Fibroblast of lung (primary cell): ENCODE results near the gene HK3. TPM values are rescaled to one million over a fixed set of nuclear protein-coding genes. Genes with fewer than 3 reads are reported as not detected.

ENCODE experiments used
- DNase-seq, 2 donors: peaks; one replicate each; pipeline versions ENCODE4 v3.0.0 to v3.0.0-alpha.2; 2010; ENCODE audit warnings: low read depth in 2 of 2
- H2AFZ ChIP-seq: 2 replicates; pipeline ENCODE4 v1.5.1; 2012; ENCODE audit warnings: low read length, control low read depth, inconsistent platforms
- H3K27ac ChIP-seq: 2 replicates; pipeline ENCODE4 v1.5.1; 2011; ENCODE audit warnings: low read length, control low read depth; ENCODE audit not compliant: insufficient read depth
- H3K27me3 ChIP-seq: 2 replicates; pipeline ENCODE4 v1.5.1; 2011; ENCODE audit warnings: mild to moderate bottlenecking, low read length; ENCODE audit not compliant: control insufficient read depth, insufficient read depth
- H3K36me3 ChIP-seq: 2 replicates; pipeline ENCODE4 v1.5.1; 2011; ENCODE audit warnings: low read length; ENCODE audit not compliant: control insufficient read depth, insufficient read depth
- H3K4me1 ChIP-seq: 2 replicates; pipeline ENCODE4 v1.5.1; 2011; ENCODE audit warnings: low read length; ENCODE audit not compliant: control insufficient read depth, insufficient read depth; ENCODE audit errors: extremely low read depth
- H3K4me2 ChIP-seq: 2 replicates; pipeline ENCODE4 v1.5.1; 2011; ENCODE audit warnings: low read length, control low read depth; ENCODE audit not compliant: insufficient read depth; ENCODE audit errors: extremely low read depth
- H3K4me3 ChIP-seq, 4 experiments: fragments of 200-600 bp in 1 of 4; sonication (generic) in 1 of 4; replicated peaks in 1 of 4; 2 replicates each; pipeline ENCODE4 v1.5.1; 2011 to 2016; ENCODE audit warnings: low read length in 4 of 4, low read depth in 3 of 4, mild to moderate bottlenecking in 3 of 4, control low read depth in 2 of 4, inconsistent platforms in 1 of 4, mixed read lengths in 1 of 4; ENCODE audit not compliant: insufficient read depth in 1 of 4; ENCODE audit errors: control extremely low read depth in 1 of 4
- H3K79me2 ChIP-seq: 2 replicates; pipeline ENCODE4 v1.5.1; 2012; ENCODE audit warnings: mild to moderate bottlenecking, low read length, inconsistent platforms; ENCODE audit not compliant: control insufficient read depth, insufficient read depth
- H3K9ac ChIP-seq: 2 replicates; pipeline ENCODE4 v1.5.1; 2011; ENCODE audit warnings: mild to moderate bottlenecking, low read length, control low read depth; ENCODE audit not compliant: insufficient read depth
- H3K9me3 ChIP-seq: 2 replicates; pipeline ENCODE4 v1.5.1; 2012; ENCODE audit warnings: low read depth, low read length; ENCODE audit not compliant: control insufficient read depth, insufficient read depth
- H4K20me1 ChIP-seq: 2 replicates; pipeline ENCODE4 v1.5.1; 2011; ENCODE audit warnings: low read length; ENCODE audit not compliant: control insufficient read depth, insufficient read depth; ENCODE audit errors: extremely low read depth
- CTCF ChIP-seq, 2 donors: IDR thresholded peaks in 1 of 2; conservative IDR thresholded peaks in 1 of 2; 1 replicate in 1 of 2; 2 replicates in 1 of 2; pipeline ENCODE4 v1.5.1; 2011 to 2012; ENCODE audit warnings: low read length in 2 of 2, control low read depth in 1 of 2, inconsistent platforms in 1 of 2, low read depth in 1 of 2, mild to moderate bottlenecking in 1 of 2
- EZH2 ChIP-seq: IDR thresholded peaks from 2 replicates; pipeline ENCODE4 v1.5.1; 2012; ENCODE audit warnings: low read length, control low read depth, mild to moderate bottlenecking; ENCODE audit errors: missing control alignments
- polyA plus RNA-seq, 2 donors: library from polyadenylated mRNA; depleted of rRNA in 1 of 2; stranded (reverse) in 1 of 2; unstranded in 1 of 2; fragments of >200 nt; gene quantifications; 2 replicates each; pipeline ENCODE4 v1.2.1, GENCODE V29; 2011 to 2012; ENCODE audit warnings: missing spikeins in 1 of 2
- total RNA-seq: library from RNA; depleted of rRNA; stranded (reverse); fragments of >200 nt; gene quantifications from 2 replicates; pipeline ENCODE4 v1.2.1, GENCODE V29; 2014

The HK3 gene
- total and polyA plus RNA-seq, 2 donors (not counting 1 experiment from before 2014, with no cell fraction given) = not detected

GRCh38 chr5:176856746-176857145 lies 42.4 kb downstream of the HK3 start:
- H3K9me3 ChIP-seq = no peaks in the 10 kb centered on the region
- H3K4me3 ChIP-seq = no peak overlapping the region
- H3K79me2 ChIP-seq = no peaks in the 10 kb centered on the region
- H3K9ac ChIP-seq = no peak overlapping the region
- no peaks in the 10 kb centered on the region for H3K36me3 ChIP-seq
- no peaks in the 10 kb centered on the region for H4K20me1 ChIP-seq
- no peak for TF ChIP-seq CTCF (conservative IDR thresholded peaks at IDR 0.05 in 1 of 2, IDR thresholded peaks at IDR 0.05 in 1 of 2; ENCODE audit: low read depth in 1 of 2, low read length in 2 of 2)
- no peak for TF ChIP-seq EZH2
- no peaks in the 10 kb centered on the region for H3K4me1 ChIP-seq
- no peak overlapping the region for H2AFZ ChIP-seq
- H3K4me2 ChIP-seq = no peak overlapping the region
- DNase-seq = no peak
- no peaks in the 10 kb centered on the region for H3K27me3 ChIP-seq
- no peak overlapping the region for H3K27ac ChIP-seq

DNA sequence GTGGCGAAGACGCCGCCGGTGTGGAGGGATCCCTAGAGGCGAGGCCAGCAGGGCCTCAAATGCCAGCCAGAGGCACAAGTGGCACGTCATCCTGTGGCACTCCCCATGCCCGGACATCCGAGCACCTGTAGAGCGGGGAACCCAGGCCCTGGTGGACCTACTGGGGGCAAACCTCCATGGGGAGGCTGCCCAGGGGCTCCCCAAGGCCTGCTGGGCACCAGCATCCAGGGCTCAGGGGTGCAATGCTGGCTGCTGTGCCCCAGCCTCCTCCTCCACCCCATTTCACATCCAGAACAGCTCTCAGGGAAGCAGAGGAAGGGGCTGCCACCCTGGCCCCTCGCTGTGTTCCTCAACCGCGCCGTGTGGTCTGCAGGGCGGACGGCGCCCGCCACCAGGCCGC lies 43.5 kb downstream of the HK3 start:
- DNase-seq = no peak
- H3K9ac ChIP-seq = no peak overlapping the region
- no peak overlapping the region for H2AFZ ChIP-seq
- H3K79me2 ChIP-seq = no peaks in the 10 kb centered on the region
- no peak overlapping the region for H3K4me2 ChIP-seq
- TF ChIP-seq EZH2 = no peak
- TF ChIP-seq CTCF (conservative IDR thresholded peaks at IDR 0.05 in 1 of 2, IDR thresholded peaks at IDR 0.05 in 1 of 2; ENCODE audit: low read depth in 1 of 2, low read length in 2 of 2) = no peak
- H3K27me3 ChIP-seq = no peaks in the 10 kb centered on the region
- no peak overlapping the region for H3K27ac ChIP-seq
- H3K4me1 ChIP-seq = no peaks in the 10 kb centered on the region
- no peaks in the 10 kb centered on the region for H3K36me3 ChIP-seq
- no peaks in the 10 kb centered on the region for H4K20me1 ChIP-seq
- no peaks in the 10 kb centered on the region for H3K9me3 ChIP-seq
- no peak overlapping the region for H3K4me3 ChIP-seq

DNA sequence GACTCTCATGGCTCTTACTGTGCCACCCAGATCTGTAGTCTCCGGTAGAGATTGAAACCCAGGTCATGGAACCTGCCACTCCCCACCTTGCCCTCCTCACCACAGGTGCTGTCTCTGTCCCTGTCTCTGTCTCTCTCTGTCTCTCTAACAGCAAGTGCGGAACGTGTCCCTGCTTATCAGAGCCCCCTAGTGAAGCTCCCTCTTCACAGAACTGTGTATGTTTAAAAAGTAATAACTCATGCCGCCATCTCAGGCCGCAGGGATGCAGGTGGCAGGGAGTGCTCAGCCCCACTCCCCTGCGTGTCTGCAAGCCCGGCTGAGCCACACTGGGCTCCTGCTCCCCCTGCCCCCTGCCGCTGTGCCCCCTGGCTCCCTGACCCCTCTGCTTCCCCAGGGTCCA lies 45.0 kb downstream of the HK3 start:
- Histone ChIP-seq H3K36me3 (no peaks in the 10 kb centered on the region), H3K27ac (no peak overlapping the region), H3K9me3 (no peaks in the 10 kb centered on the region), H3K4me1 (no peaks in the 10 kb centered on the region), H2AFZ (no peak overlapping the region), H3K4me2 (no peak overlapping the region), H3K9ac (no peak overlapping the region), H3K4me3 (no peak overlapping the region), H3K79me2 (no peaks in the 10 kb centered on the region), H3K27me3 (no peaks in the 10 kb centered on the region), H4K20me1 (no peaks in the 10 kb centered on the region)
- TF ChIP-seq EZH2 (no peak), CTCF (conservative IDR thresholded peaks at IDR 0.05 in 1 of 2, IDR thresholded peaks at IDR 0.05 in 1 of 2; ENCODE audit: low read depth in 1 of 2, low read length in 2 of 2) (no peak)
- no peak for DNase-seq
